K562 (cell line): ENCODE measurements around the gene METRN. TPM values are rescaled to one million over a fixed set of nuclear protein-coding genes. Genes with fewer than 3 reads are reported as not detected.
A peak's percentile ranks its signal among the peaks of the same experiment; 100 is the strongest.

Experiments used
- ADNP ChIP-seq: fragments of 200-800 bp; sonication (Bioruptor generic); IDR thresholded peaks from 2 replicates; pipeline ENCODE4 v1.6.1; 2016; ENCODE audit warnings: missing genetic modification characterization, missing compliant biosample characterization
- CBX5 ChIP-seq: IDR thresholded peaks from 2 replicates; pipeline ENCODE4 v1.6.1; 2014; ENCODE audit warnings: low read depth, borderline replicate concordance
- CCNT2 ChIP-seq: IDR thresholded peaks from 2 replicates; pipeline ENCODE4 v1.6.1; 2011; ENCODE audit warnings: borderline replicate concordance, low read depth, mild to moderate bottlenecking, moderate library complexity, mixed read lengths, low read length; ENCODE audit not compliant: insufficient read length; ENCODE audit errors: extremely low read depth
- FOSL1 ChIP-seq: fragments of 200-800 bp; sonication (Bioruptor generic); conservative IDR thresholded peaks from 2 replicates; pipeline ENCODE4 v1.6.1; 2016; ENCODE audit warnings: missing genetic modification characterization, missing compliant biosample characterization
- GATAD2B ChIP-seq: fragments of 450-650 bp; IDR thresholded peaks from 2 replicates; pipeline ENCODE4 v1.6.1; 2017; ENCODE audit warnings: mild to moderate bottlenecking, borderline replicate concordance
- HIVEP1 ChIP-seq: fragments of 250-450 bp; sonication (Bioruptor Pico); IDR thresholded peaks from 2 replicates; pipeline ENCODE4 v1.4.0; 2020; ENCODE audit warnings: mild to moderate bottlenecking
- KAT8 ChIP-seq: fragments of 450-650 bp; IDR thresholded peaks from 2 replicates; pipeline ENCODE4 v1.6.1; 2016; ENCODE audit warnings: low read depth, mild to moderate bottlenecking
- MYNN ChIP-seq, 2 experiments: sonication (generic); formaldehyde crosslinking in 1 of 2; IDR thresholded peaks; 2 replicates each; pipeline versions ENCODE4 v1.5.0 to v1.6.1; 2016 to 2020; ENCODE audit warnings: antibody characterized with exemption in 1 of 2, missing genetic modification reagents in 1 of 2
- NCOA1 ChIP-seq: fragments of 450-650 bp; IDR thresholded peaks from 2 replicates; pipeline ENCODE4 v1.6.1; 2016; ENCODE audit warnings: low read depth
- NR3C1 ChIP-seq: sonication (generic); formaldehyde crosslinking; IDR thresholded peaks from 2 replicates; pipeline ENCODE4 v1.8.1; 2022; ENCODE audit warnings: missing genetic modification reagents
- POLR2B ChIP-seq: fragments of 450-650 bp; IDR thresholded peaks from 2 replicates; pipeline ENCODE4 v1.6.1; 2018; ENCODE audit warnings: low read depth; ENCODE audit not compliant: partially characterized antibody
- PTTG1 ChIP-seq: fragments of 450-650 bp; IDR thresholded peaks from 2 replicates; pipeline ENCODE4 v1.6.1; 2016; ENCODE audit warnings: low read depth, mild to moderate bottlenecking, missing genetic modification characterization, missing compliant biosample characterization
- RBM17 ChIP-seq: fragments of 200-400 bp; formaldehyde crosslinking; IDR thresholded peaks from 2 replicates; pipeline ENCODE4 v1.6.1; 2017; ENCODE audit warnings: low read depth, mild to moderate bottlenecking, low read length, borderline replicate concordance
- RERE ChIP-seq: sonication (generic); formaldehyde crosslinking; IDR thresholded peaks from 2 replicates; pipeline ENCODE4 v1.8.0; 2023; ENCODE audit warnings: missing genetic modification reagents, mild to moderate bottlenecking, borderline replicate concordance
- SNIP1 ChIP-seq: fragments of 450-650 bp; IDR thresholded peaks from 2 replicates; pipeline ENCODE4 v1.7.1; 2017; ENCODE audit warnings: low read depth, mild to moderate bottlenecking
- TCF7 ChIP-seq: sonication (generic); IDR thresholded peaks from 2 replicates; pipeline ENCODE4 v1.6.1; 2016; ENCODE audit warnings: antibody characterized with exemption, borderline replicate concordance
- ZNF444 ChIP-seq: fragments of 250-450 bp; sonication (Bioruptor Pico); IDR thresholded peaks from 2 replicates; pipeline ENCODE4 v1.4.0; 2020; ENCODE audit warnings: mild to moderate bottlenecking, moderate library complexity
- ZNF740 ChIP-seq, 3 experiments: fragments of 200-800 bp in 1 of 3; sonication (Bioruptor generic) in 1 of 3; sonication (generic) in 1 of 3; formaldehyde crosslinking in 1 of 3; IDR thresholded peaks; 2 replicates each; pipeline versions ENCODE4 v1.6.1 to v1.8.0; 2016 to 2022; ENCODE audit warnings: mild to moderate bottlenecking in 2 of 3, missing compliant biosample characterization in 2 of 3, missing genetic modification characterization in 2 of 3, missing genetic modification reagents in 1 of 3
- ZNF778 ChIP-seq: fragments of 450-650 bp; formaldehyde crosslinking; IDR thresholded peaks from 2 replicates; pipeline ENCODE4 v1.4.0; 2020; ENCODE audit warnings: mild to moderate bottlenecking, moderate library complexity
- ZNF785 ChIP-seq: fragments of 250-450 bp; sonication (Bioruptor Pico); IDR thresholded peaks from 2 replicates; pipeline ENCODE4 v1.4.0; 2020; ENCODE audit warnings: mild to moderate bottlenecking
- polyA plus RNA-seq, 8 experiments: library from polyadenylated mRNA; depleted of rRNA in 4 of 8; stranded (reverse) in 5 of 8; unstranded in 3 of 8; fragments of >200 nt; fragmentation: Nextera tagmentation in 2 of 8; fragmentation: Illumina TruSeq in 1 of 8; extraction: Ambion mirVana in 2 of 8; extraction: Trizol in 1 of 8; gene quantifications; 2 replicates each; pipeline versions ENCODE4 v1.2.1 to v1.2.3, GENCODE V29; 2011 to 2014; ENCODE audit warnings: inconsistent platforms in 1 of 8, missing spikeins in 1 of 8
- total RNA-seq, 7 experiments: library from RNA; depleted of rRNA in 6 of 7; stranded (reverse); fragments of >200 nt in 6 of 7; fragmentation: Illumina TruSeq in 2 of 7; extraction: Trizol in 2 of 7; gene quantifications; 2 replicates each; pipeline versions ENCODE4 v1.2.1 to v1.2.3, GENCODE V29; 2011 to 2021; ENCODE audit warnings: low replicate concordance in 1 of 7
- TF ChIP-seq, protein P1 (sequence below): fragments of 250-450 bp; sonication (Bioruptor Pico); IDR thresholded peaks from 2 replicates; pipeline ENCODE4 v1.4.0; 2020; ENCODE audit warnings: borderline replicate concordance

The METRN gene
- total and polyA plus RNA-seq, 9 of the 15 experiments (the other 6 are each of a cell fraction or from before 2014, with no cell fraction given), result 0.20 to 89.8 (median 15.4) TPM

- TF ChIP-seq ZNF785 (CRISPR knock-in tag) (no peak), ZNF444 (CRISPR knock-in tag) (no peak), RERE (CRISPR knock-in tag) (no peak), CCNT2 (peak; percentile 55), RBM17 (no peak), TCF7 (no peak), POLR2B (peak; percentile 38), MYNN (IDR thresholded peaks at IDR 0.05) (no peak), MYNN (CRISPR knock-in tag; IDR thresholded peaks at IDR 0.05) (no peak), SNIP1 (no peak), PTTG1 (tag) (no peak), NCOA1 (no peak), ZNF778 (CRISPR knock-in tag) (no peak), CBX5 (no peak), HIVEP1 (CRISPR knock-in tag) (no peak), ADNP (tag) (no peak), GATAD2B (peak; percentile 93), KAT8 (no peak), NR3C1 (CRISPR knock-in tag) (no peak), ZNF740 (CRISPR knock-in tag; IDR thresholded peaks at IDR 0.05) (no peak), ZNF740 (tag; IDR thresholded peaks at IDR 0.05) (no peak), FOSL1 (tag) (no peak)
- TF ChIP-seq, protein P1, sequence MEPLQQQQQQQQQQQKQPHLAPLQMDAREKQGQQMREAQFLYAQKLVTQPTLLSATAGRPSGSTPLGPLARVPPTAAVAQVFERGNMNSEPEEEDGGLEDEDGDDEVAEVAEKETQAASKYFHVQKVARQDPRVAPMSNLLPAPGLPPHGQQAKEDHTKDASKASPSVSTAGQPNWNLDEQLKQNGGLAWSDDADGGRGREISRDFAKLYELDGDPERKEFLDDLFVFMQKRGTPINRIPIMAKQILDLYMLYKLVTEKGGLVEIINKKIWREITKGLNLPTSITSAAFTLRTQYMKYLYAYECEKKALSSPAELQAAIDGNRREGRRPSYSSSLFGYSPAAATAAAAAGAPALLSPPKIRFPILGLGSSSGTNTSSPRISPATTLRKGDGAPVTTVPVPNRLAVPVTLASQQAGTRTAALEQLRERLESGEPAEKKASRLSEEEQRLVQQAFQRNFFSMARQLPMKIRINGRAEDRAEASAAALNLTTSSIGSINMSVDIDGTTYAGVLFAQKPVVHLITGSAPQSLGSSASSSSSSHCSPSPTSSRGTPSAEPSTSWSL (CRISPR knock-in tag), result no peak
These were observed 34.9 kb upstream of the METRN start, which contains the start of gene STUB1 (continued) for GRCh38 chr16:679814-680624.
